Nephron progenitor cell (in vitro differentiated cells): ENCODE data around the gene SH3GL2.

ENCODE experiments used
- DNase-seq: peaks from one replicate; pipeline ENCODE4 v3.0.0; 2021
- H3K27ac Mint-ChIP-seq: 2 replicates; pipeline ENCODE4 v1.8.0; 2021; ENCODE audit warnings: mild to moderate bottlenecking, moderate library complexity, mixed read lengths
- H3K27me3 Mint-ChIP-seq: 2 replicates; pipeline ENCODE4 v1.8.0; 2021; ENCODE audit warnings: mild to moderate bottlenecking, low read depth, mixed read lengths; ENCODE audit not compliant: poor library complexity
- H3K36me3 Mint-ChIP-seq: 2 replicates; pipeline ENCODE4 v1.8.0; 2021; ENCODE audit warnings: low read depth, mixed read lengths
- H3K4me1 Mint-ChIP-seq: 2 replicates; pipeline ENCODE4 v1.8.0; 2021; ENCODE audit warnings: mixed read lengths
- H3K4me3 Mint-ChIP-seq: 2 replicates; pipeline ENCODE4 v1.8.0; 2021; ENCODE audit warnings: mild to moderate bottlenecking, moderate library complexity, mixed read lengths
- H3K9me3 Mint-ChIP-seq: 2 replicates; pipeline ENCODE4 v1.8.0; 2021; ENCODE audit warnings: mild to moderate bottlenecking, moderate library complexity, mixed read lengths
- TF ChIP-seq, protein P1 (sequence below): fragments of 200-600 bp; sonication (generic); IDR thresholded peaks from 2 replicates; pipeline ENCODE4 v1.5.0; 2021; ENCODE audit warnings: antibody characterized with exemption

Gene SH3GL2

GRCh38 chr9:17739022-17739421 is 160.2 kb downstream of the SH3GL2 start:
- no peaks in the 10 kb centered on the region for H3K27me3 Mint-ChIP-seq
- no peak overlapping the region for H3K27ac Mint-ChIP-seq
- no peaks in the 10 kb centered on the region for H3K4me1 Mint-ChIP-seq
- H3K9me3 Mint-ChIP-seq: no peaks in the 10 kb centered on the region
- H3K36me3 Mint-ChIP-seq: no peaks in the 10 kb centered on the region
- TF ChIP-seq, protein P1, sequence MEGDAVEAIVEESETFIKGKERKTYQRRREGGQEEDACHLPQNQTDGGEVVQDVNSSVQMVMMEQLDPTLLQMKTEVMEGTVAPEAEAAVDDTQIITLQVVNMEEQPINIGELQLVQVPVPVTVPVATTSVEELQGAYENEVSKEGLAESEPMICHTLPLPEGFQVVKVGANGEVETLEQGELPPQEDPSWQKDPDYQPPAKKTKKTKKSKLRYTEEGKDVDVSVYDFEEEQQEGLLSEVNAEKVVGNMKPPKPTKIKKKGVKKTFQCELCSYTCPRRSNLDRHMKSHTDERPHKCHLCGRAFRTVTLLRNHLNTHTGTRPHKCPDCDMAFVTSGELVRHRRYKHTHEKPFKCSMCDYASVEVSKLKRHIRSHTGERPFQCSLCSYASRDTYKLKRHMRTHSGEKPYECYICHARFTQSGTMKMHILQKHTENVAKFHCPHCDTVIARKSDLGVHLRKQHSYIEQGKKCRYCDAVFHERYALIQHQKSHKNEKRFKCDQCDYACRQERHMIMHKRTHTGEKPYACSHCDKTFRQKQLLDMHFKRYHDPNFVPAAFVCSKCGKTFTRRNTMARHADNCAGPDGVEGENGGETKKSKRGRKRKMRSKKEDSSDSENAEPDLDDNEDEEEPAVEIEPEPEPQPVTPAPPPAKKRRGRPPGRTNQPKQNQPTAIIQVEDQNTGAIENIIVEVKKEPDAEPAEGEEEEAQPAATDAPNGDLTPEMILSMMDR: no peak
- H3K4me3 Mint-ChIP-seq: no peak overlapping the region
- no peak for DNase-seq

DNA sequence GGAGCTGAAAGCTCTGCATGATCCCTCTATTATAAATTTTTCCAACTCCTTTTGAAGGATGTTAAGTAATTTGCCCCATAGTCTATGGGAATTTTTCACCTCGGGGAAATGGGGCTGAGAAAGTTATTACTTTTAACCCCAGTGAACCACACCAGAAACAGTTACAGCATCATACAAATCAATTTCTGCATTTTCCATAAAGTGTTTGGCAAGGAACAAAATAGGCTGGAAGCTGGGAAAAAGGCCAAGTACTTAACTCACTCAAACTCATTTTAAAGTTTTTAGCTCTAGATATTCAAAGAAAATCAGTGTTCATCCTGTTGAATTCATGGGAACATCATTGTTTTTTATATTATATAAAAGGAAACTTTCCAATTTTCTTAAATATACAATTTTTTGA is 160.9 kb downstream of the SH3GL2 start:
- Mint-ChIP-seq H3K4me1 (no peaks in the 10 kb centered on the region), H3K36me3 (no peaks in the 10 kb centered on the region), H3K27me3 (no peaks in the 10 kb centered on the region), H3K9me3 (no peaks in the 10 kb centered on the region), H3K4me3 (no peak overlapping the region), H3K27ac (no peak overlapping the region)
- no peak for DNase-seq
- TF ChIP-seq, protein P1: no peak

DNA sequence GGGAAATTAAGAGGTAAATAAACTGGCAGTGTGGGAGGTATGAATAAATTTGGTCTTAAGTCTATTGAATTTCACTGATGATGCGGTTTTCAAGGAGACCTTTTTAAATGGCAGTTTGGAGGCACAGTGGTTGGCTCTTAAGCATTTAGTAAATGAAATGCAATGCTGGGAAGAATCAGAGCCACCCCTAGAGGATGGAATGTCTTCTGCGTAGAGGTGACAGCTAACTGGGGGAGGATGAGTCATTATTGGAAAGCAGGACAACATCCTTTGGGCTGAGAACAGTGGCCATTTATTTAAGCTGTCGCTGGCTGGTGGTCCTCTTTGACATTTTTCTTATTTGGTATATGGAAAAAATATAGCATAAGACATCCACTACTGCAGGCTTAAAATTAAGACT is 163.2 kb downstream of the SH3GL2 start:
- no peaks in the 10 kb centered on the region for H3K36me3 Mint-ChIP-seq
- H3K9me3 Mint-ChIP-seq: no peaks in the 10 kb centered on the region
- H3K27ac Mint-ChIP-seq: no peak overlapping the region
- H3K4me1 Mint-ChIP-seq: no peaks in the 10 kb centered on the region
- no peaks in the 10 kb centered on the region for H3K27me3 Mint-ChIP-seq
- DNase-seq: no peak
- H3K4me3 Mint-ChIP-seq: no peak overlapping the region
- TF ChIP-seq, protein P1: peak; percentile 20

GRCh38 chr9:17744786-17745185 is 165.9 kb downstream of the SH3GL2 start:
- TF ChIP-seq, protein P1: no peak
- peak; percentile 68 for DNase-seq
- Mint-ChIP-seq H3K27me3 (no peaks in the 10 kb centered on the region), H3K4me3 (no peak overlapping the region), H3K9me3 (no peaks in the 10 kb centered on the region), H3K27ac (no peak overlapping the region), H3K36me3 (no peaks in the 10 kb centered on the region), H3K4me1 (no peaks in the 10 kb centered on the region)

DNA sequence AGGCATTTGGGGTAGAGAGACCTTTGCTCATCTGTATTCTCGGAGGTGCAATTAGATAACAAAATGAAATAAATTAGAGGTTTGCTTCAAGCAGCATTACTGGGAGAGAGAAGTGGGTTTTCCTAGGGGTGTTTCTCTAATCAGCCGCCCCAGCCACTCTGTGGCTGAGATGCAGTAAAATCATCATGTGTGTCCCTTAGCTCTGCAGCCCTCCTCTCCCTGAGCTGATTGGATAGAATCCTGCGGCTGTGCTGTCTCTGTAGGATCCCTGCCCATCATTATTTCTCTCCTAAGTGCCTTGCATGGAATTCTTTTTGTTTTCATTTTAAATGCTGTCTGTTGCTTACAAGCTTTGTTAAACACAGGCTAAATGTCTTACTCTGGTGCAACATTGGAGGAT is 171.4 kb downstream of the SH3GL2 start:
- Mint-ChIP-seq H3K4me3 (no peak overlapping the region), H3K4me1 (no peaks in the 10 kb centered on the region), H3K27me3 (peaks cover 6% of the 10 kb centered on the region), H3K36me3 (no peaks in the 10 kb centered on the region), H3K27ac (no peak overlapping the region), H3K9me3 (peaks cover 15% of the 10 kb centered on the region)
- TF ChIP-seq, protein P1: no peak
- no peak for DNase-seq

GRCh38 chr9:17751486-17751885 is 172.6 kb downstream of the SH3GL2 start:
- Mint-ChIP-seq H3K27ac (no peak overlapping the region), H3K27me3 (peaks cover 6% of the 10 kb centered on the region), H3K9me3 (peaks cover 15% of the 10 kb centered on the region), H3K4me3 (no peak overlapping the region), H3K4me1 (no peaks in the 10 kb centered on the region), H3K36me3 (no peaks in the 10 kb centered on the region)
- no peak for DNase-seq
- TF ChIP-seq, protein P1: no peak
